ENCODE data around the gene RNF19B. TPM values are rescaled to one million over a fixed set of nuclear protein-coding genes. Genes with fewer than 3 reads are reported as not detected.

RNF19B gene
- polyA plus RNA-seq, 1 donor = 31.3 TPM

DNA sequence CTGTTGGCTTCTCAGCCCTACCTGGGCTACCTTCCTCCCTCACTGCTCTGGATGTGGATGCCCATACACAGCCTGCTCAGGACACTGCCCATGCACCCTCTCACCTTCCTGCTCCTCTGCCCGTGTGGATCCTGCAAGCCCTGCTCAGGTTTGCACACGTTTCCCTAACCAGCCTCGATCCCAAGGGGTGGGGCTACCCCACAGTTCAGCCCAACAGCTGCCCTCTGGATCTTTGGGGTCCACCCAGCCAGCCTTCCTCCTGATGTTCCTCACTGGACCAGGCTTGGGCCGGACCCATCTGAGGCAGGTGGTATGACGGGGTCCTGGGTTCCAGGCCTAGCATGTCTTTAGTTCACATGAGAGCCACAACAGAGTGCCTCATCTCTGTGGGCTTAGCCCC, 68.2 kb downstream of the RNF19B start:
- Histone ChIP-seq H3K27me3 (ENCODE audit: control insufficient read depth, insufficient read depth, low read length) (peaks cover 19% of the 10 kb centered on the region), H3K4me3 (ENCODE audit: low read length) (no peak overlapping the region), H3K9me3 (ENCODE audit: control insufficient read depth, low read depth, low read length) (peaks cover 3% of the 10 kb centered on the region), H3K36me3 (ENCODE audit: control insufficient read depth, insufficient read depth, low read length) (no peaks in the 10 kb centered on the region), H3K4me1 (ENCODE audit: control insufficient read depth, insufficient read depth, low read length) (peaks cover 16% of the 10 kb centered on the region), H3K27ac (ENCODE audit: low read length) (no peak overlapping the region)
- DNase-seq = no peak
- no CpG with 5 or more reads among the region's 5 CpGs for WGBS (ENCODE audit: insufficient coverage, low lambda C conversion rate)

DNA sequence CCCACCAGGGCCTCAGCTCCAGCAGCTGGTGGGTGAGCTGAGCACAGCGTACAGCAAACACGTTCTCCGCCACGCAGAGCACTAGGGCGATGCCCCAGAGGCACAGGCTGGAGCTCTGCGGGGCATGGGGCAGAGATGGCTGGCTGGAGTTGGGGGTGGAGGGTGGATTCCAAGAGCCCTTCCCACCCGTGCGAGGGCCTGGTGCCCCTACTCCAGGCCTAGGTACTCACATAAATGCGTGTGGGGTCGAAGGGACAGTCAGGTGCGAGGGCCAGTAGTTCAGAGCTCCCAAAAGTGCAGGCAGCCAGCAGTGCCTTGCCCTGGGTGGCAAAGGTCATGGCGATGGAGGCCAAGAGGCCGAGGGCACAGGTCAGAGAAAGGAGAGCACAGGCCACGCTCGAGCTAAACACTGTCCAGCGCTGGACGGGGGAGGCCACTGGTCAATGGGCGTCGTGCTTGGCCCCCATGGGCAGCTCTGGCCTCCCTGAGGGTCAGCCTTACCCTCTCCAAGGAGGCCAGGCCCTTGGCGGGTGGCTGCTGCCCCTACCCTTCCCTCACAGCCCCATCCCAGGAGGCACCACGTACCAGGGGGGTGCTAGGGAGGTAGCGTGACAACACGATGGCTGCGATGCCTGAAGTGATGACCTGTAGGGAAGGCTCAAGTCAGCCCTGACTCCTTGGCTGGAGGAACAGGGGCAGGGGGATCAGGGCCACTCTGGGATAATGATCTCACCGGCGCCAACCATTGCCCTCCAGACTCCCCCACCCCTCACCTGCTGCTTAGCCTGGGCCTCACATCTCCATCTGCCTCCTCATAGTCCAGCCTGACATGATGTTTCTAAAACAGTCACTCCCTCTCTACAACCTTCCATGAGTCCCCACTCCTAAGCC, 69.0 kb downstream of the RNF19B start:
- no peaks in the 10 kb centered on the region for H3K36me3 ChIP-seq (ENCODE audit: control insufficient read depth, insufficient read depth, low read length)
- H3K4me3 ChIP-seq (ENCODE audit: low read length) = no peak overlapping the region
- no CpG with 5 or more reads among the region's 26 CpGs for WGBS (ENCODE audit: insufficient coverage, low lambda C conversion rate)
- no peak for DNase-seq
- H3K27me3 ChIP-seq (ENCODE audit: control insufficient read depth, insufficient read depth, low read length) = peaks cover 21% of the 10 kb centered on the region
- peaks cover 12% of the 10 kb centered on the region for H3K4me1 ChIP-seq (ENCODE audit: control insufficient read depth, insufficient read depth, low read length)
- H3K27ac ChIP-seq (ENCODE audit: low read length) = no peak overlapping the region
- H3K9me3 ChIP-seq (ENCODE audit: control insufficient read depth, low read depth, low read length) = peaks cover 3% of the 10 kb centered on the region

DNA sequence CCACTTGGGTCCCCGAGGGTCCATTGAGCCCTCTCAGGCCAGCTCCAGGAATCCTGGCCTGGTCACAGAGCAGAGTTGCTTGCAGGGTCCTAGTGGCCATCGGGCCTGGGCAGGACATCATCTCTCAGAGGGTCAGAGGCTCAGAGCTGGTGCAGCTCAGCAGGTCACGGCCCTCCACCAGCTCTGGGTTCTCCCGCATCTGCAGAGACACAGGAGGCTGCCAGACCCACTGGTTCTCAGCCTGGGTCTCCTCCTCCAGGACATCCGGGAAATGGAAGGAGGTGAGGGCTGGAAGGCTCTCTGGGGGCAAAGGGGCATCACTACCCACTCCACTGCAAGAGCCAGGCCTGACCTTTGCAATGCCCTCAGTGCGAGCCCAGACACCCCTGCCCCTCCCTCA, 69.9 kb downstream of the RNF19B start:
- Histone ChIP-seq H3K36me3 (ENCODE audit: control insufficient read depth, insufficient read depth, low read length) (no peaks in the 10 kb centered on the region), H3K27ac (ENCODE audit: low read length) (no peak overlapping the region), H3K4me1 (ENCODE audit: control insufficient read depth, insufficient read depth, low read length) (peaks cover 11% of the 10 kb centered on the region), H3K27me3 (ENCODE audit: control insufficient read depth, insufficient read depth, low read length) (peaks cover 24% of the 10 kb centered on the region), H3K9me3 (ENCODE audit: control insufficient read depth, low read depth, low read length) (peaks cover 3% of the 10 kb centered on the region), H3K4me3 (ENCODE audit: low read length) (no peak overlapping the region)
- no CpG with 5 or more reads among the region's 6 CpGs for WGBS (ENCODE audit: insufficient coverage, low lambda C conversion rate)
- DNase-seq = no peak

DNA sequence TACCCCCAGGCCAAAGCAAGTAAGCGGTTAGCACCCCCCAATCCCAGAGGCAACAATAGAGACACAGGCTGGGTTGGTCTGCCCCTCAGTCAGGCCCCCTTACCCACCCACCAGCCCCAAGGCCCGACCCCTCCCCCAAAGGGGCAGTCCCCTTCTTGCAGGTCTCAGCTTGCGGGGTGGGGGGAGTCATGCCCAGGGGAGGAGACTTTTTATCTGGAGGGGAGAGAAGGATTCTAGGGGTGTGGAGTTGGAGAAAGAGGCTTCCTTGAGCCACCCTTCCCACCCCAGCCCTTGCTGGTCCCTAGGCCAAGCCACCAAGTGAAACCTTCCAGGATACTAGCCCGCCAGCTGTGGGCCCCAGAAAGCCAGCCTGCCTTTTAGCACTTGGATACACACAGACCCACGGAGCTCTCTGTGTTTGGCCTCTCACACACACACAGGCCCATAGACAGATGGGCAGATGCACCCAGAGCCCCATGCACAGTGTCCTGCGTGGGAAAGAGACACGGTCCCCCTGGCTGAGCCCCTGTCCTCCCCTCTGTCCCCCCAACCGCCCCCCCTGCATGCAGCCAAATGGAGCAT, 70.5 kb downstream of the RNF19B start:
- Histone ChIP-seq H3K36me3 (ENCODE audit: control insufficient read depth, insufficient read depth, low read length) (no peaks in the 10 kb centered on the region), H3K9me3 (ENCODE audit: control insufficient read depth, low read depth, low read length) (peaks cover 3% of the 10 kb centered on the region), H3K4me3 (ENCODE audit: low read length) (no peak overlapping the region), H3K27me3 (ENCODE audit: control insufficient read depth, insufficient read depth, low read length) (peaks cover 24% of the 10 kb centered on the region), H3K4me1 (ENCODE audit: control insufficient read depth, insufficient read depth, low read length) (peaks cover 11% of the 10 kb centered on the region), H3K27ac (ENCODE audit: low read length) (no peak overlapping the region)
- no peak for DNase-seq
- WGBS (ENCODE audit: insufficient coverage, low lambda C conversion rate) = no CpG with 5 or more reads among the region's 8 CpGs

DNA sequence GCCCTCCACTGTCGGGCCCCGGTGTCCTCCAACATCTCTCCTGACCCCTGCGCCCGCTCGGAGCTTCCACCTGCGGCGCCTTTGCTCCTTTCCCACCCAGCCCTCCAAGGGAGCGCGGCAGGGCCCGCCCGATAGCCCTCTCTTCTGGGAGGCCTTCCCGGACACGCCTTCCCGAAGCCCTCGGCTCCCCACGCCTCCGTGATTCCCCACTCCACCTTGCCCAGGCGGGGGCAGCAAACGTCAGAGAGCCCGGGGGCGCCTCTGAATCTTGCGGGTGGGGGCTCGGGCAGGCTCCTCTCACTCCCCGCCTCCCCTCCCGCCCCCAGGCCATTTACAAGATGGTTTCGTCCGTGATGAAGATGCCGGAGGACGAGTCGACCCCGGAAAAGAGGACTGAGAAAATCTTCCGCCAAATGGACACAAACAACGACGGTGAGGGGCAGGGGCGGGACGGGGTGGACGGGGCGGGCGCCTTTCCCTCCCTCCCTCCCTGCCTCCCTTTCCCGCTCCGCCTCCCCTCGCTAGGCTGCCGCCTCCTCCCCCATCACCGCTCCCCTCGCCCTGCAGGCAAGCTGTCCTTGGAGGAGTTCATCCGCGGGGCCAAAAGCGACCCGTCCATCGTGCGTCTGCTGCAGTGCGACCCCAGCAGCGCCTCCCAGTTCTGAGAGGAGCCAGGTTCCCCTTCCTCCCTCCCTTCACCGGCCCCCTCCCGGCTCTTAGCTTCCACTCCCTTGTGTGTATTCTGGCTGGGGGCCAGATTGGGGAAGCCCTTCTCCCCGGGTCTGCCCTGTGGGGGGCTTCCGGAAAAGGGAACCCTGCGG, 71.2 kb downstream of the RNF19B start:
- no peak overlapping the region for H3K27ac ChIP-seq (ENCODE audit: low read length)
- H3K27me3 ChIP-seq (ENCODE audit: control insufficient read depth, insufficient read depth, low read length) = peaks cover 28% of the 10 kb centered on the region
- peak; percentile 20 to 60 for DNase-seq
- H3K9me3 ChIP-seq (ENCODE audit: control insufficient read depth, low read depth, low read length) = peaks cover 3% of the 10 kb centered on the region
- no peaks in the 10 kb centered on the region for H3K36me3 ChIP-seq (ENCODE audit: control insufficient read depth, insufficient read depth, low read length)
- peak overlapping the region; percentile 44 for H3K4me3 ChIP-seq (ENCODE audit: low read length)
- H3K4me1 ChIP-seq (ENCODE audit: control insufficient read depth, insufficient read depth, low read length) = peaks cover 11% of the 10 kb centered on the region
- WGBS (ENCODE audit: insufficient coverage, low lambda C conversion rate) = no CpG with 5 or more reads among the region's 58 CpGs

DNA sequence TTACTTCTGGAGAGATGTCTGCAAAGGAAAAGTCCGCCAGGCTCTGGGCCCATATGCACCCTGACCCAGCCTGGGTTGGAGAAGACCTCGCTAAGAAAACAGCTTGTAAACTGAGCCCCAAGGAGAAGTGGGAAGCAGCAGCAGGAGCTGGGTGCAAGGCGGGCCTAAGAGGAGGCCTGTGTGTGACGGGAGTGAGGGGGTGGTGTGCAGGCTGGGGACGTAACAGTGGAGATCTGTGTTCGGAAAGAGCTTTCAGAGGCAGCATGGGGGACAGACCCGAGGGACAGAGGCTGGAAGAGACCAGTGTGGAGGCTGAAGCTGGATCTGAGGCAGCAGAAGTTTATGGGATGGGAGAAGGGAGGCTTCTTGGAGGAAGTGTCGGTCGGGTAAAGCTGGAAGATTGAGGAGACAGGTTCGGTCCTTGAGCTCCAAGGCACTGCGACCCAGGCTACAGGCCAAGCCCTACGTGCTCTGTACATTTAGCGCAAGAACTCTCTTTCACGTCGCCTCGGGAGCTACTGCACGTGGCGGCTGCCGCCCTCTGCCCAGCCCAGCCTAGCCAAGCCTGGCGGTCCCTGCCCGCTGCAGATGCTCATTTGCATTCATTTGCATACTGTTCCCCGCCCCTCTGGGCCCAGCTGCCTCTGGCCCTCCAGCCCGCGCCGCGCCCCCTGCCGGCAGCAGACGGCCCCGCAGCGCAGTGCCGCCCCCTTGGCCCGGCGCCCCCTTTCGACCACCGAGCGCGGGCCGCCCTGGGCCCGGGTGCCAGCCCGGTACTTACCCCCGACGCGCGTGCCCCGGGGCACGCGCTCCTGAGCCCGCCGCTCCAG, 72.0 kb downstream of the RNF19B start:
- peaks cover 34% of the 10 kb centered on the region for H3K27me3 ChIP-seq (ENCODE audit: control insufficient read depth, insufficient read depth, low read length)
- no peak overlapping the region for H3K27ac ChIP-seq (ENCODE audit: low read length)
- peaks cover 11% of the 10 kb centered on the region for H3K4me1 ChIP-seq (ENCODE audit: control insufficient read depth, insufficient read depth, low read length)
- WGBS (ENCODE audit: insufficient coverage, low lambda C conversion rate) = no CpG with 5 or more reads among the region's 49 CpGs
- H3K36me3 ChIP-seq (ENCODE audit: control insufficient read depth, insufficient read depth, low read length) = no peaks in the 10 kb centered on the region
- peak in 1 of 2 donors; percentile 31 for DNase-seq
- H3K9me3 ChIP-seq (ENCODE audit: control insufficient read depth, low read depth, low read length) = peaks cover 3% of the 10 kb centered on the region
- peak overlapping the region; percentile 44 for H3K4me3 ChIP-seq (ENCODE audit: low read length)

DNA sequence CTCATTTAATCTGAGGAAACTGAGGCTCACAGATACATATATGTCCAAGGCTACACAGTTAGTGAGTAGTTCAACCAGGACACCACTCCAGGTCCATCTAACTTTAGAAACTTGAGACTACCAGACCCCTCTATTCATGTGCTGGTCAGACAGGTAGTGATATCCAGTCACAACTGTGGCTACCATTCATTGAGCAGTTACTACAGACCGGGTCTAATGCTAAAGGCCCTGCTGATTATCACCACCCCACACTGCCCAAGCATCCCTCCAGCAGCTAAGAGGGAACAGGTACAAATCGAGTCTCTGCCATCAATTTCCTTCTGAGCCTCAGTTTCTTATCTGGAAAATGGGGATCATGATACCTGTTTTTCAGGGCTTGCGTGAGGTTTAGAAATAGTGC, 73.0 kb downstream of the RNF19B start:
- Histone ChIP-seq H3K9me3 (ENCODE audit: control insufficient read depth, low read depth, low read length) (peaks cover 3% of the 10 kb centered on the region), H3K27ac (ENCODE audit: low read length) (no peak overlapping the region), H3K4me1 (ENCODE audit: control insufficient read depth, insufficient read depth, low read length) (peaks cover 11% of the 10 kb centered on the region), H3K27me3 (ENCODE audit: control insufficient read depth, insufficient read depth, low read length) (peaks cover 43% of the 10 kb centered on the region), H3K4me3 (ENCODE audit: low read length) (no peak overlapping the region), H3K36me3 (ENCODE audit: control insufficient read depth, insufficient read depth, low read length) (no peaks in the 10 kb centered on the region)
- no CpG with 5 or more reads among the region's 3 CpGs for WGBS (ENCODE audit: insufficient coverage, low lambda C conversion rate)
- no peak for DNase-seq

DNA sequence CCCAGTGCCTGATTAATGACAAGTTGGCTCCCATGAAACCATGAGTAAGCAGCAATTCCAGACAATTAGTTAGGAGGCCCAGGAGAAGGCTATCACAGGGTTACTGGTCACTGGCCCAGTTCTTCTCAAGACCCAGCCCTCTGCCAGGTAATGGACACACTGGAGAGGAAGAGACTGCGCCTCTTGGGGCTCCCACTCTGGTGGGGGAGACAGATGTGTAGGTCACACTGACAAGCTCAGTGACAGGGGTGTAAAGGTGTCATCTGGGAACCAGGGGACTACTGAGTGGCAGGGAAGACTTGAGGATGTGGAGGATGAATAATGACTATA, 73.4 kb downstream of the RNF19B start:
- H3K36me3 ChIP-seq (ENCODE audit: control insufficient read depth, insufficient read depth, low read length) = no peaks in the 10 kb centered on the region
- no peak for DNase-seq
- peaks cover 3% of the 10 kb centered on the region for H3K9me3 ChIP-seq (ENCODE audit: control insufficient read depth, low read depth, low read length)
- peaks cover 11% of the 10 kb centered on the region for H3K4me1 ChIP-seq (ENCODE audit: control insufficient read depth, insufficient read depth, low read length)
- H3K27ac ChIP-seq (ENCODE audit: low read length) = no peak overlapping the region
- H3K4me3 ChIP-seq (ENCODE audit: low read length) = no peak overlapping the region
- H3K27me3 ChIP-seq (ENCODE audit: control insufficient read depth, insufficient read depth, low read length) = peaks cover 46% of the 10 kb centered on the region
- no CpG with 5 or more reads among the region's 1 CpG for WGBS (ENCODE audit: insufficient coverage, low lambda C conversion rate)

DNA sequence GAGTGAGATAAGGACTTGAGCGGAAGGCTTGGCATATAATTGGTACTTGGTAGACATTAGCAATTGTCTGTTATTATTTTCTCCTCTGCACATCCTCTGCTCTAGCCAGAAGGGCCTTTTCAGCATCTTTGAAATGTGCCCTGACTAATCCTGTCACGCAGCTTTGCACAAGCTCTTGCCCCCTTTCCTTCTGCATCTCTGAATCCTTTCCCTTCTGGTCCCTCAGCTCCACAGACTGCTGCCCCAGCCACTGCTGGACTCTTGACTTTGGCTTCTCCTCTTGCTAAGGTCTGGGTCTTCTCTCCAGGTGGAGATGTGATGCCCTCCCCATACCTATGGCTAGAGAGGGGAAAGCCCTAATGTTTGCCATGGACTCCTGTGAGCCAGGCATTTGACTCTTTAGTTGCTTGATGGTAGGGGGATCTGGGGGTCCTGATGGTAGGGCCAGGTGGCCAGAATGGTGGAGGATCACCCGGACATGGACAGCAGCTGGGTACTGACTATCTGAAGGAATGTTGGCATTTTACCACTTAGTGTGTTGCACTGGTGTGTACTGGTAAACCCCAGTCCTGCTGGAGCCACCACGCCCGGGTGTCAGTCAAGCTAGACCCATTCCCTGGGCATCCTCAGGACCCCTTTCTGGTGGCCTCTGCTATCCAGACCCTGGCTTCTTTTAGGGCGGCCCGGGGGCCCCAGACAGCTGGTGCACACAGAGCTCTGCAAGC, 73.9 kb downstream of the RNF19B start:
- WGBS (ENCODE audit: insufficient coverage, low lambda C conversion rate) = no CpG with 5 or more reads among the region's 7 CpGs
- Histone ChIP-seq H3K4me1 (ENCODE audit: control insufficient read depth, insufficient read depth, low read length) (peaks cover 11% of the 10 kb centered on the region), H3K27me3 (ENCODE audit: control insufficient read depth, insufficient read depth, low read length) (peaks cover 51% of the 10 kb centered on the region), H3K4me3 (ENCODE audit: low read length) (no peak overlapping the region), H3K9me3 (ENCODE audit: control insufficient read depth, low read depth, low read length) (peaks cover 3% of the 10 kb centered on the region), H3K36me3 (ENCODE audit: control insufficient read depth, insufficient read depth, low read length) (no peaks in the 10 kb centered on the region), H3K27ac (ENCODE audit: low read length) (no peak overlapping the region)
- no peak for DNase-seq
